ENCODE measurements around the gene GALNT2.

- TF ChIP-seq CTCF (IDR thresholded peaks at IDR 0.05; ENCODE audit: low read length) (no peak), EZH2 (optimal IDR thresholded peaks at IDR 0.05; ENCODE audit: low read depth, low read length) (no peak), EZH2phosphoT487 (IDR thresholded peaks at IDR 0.05; ENCODE audit: low read length) (no peak)
Observed at GRCh38 chr1:230280054-230280795, 213.2 kb downstream of the GALNT2 start.

Measured in MM.1S (cell line).